GM23338 (cell line): ENCODE measurements around the gene PIGZ. TPM values are rescaled to one million over a fixed set of nuclear protein-coding genes. Genes with fewer than 3 reads are reported as not detected.
A peak's percentile ranks its signal among the peaks of the same experiment; 100 is the strongest.

Experiments
- ATAC-seq: fragments of 200-7000 bp; cut with Tn5 transposase; 3 replicates; pipeline ENCODE4 v1.9.1; 2020
- DNase-seq: peaks from one replicate; pipeline ENCODE4 v3.0.0-alpha.2; 2015; ENCODE audit warnings: low spot score
- H2AFZ ChIP-seq: fragments of 200-600 bp; sonication (generic); 2 replicates; pipeline ENCODE4 v1.8.0; 2016; ENCODE audit warnings: antibody characterized with exemption, mild to moderate bottlenecking, moderate library complexity
- H3F3A ChIP-seq: fragments of 200-600 bp; sonication (generic); replicated peaks from 2 replicates; pipeline ENCODE4 v1.8.0; 2017; ENCODE audit warnings: antibody characterized with exemption, mixed run types, low read depth
- H3K27ac ChIP-seq: fragments of 200-600 bp; sonication (generic); 2 replicates; pipeline ENCODE4 v1.6.1; 2016; ENCODE audit warnings: low read depth
- H3K27me3 ChIP-seq: fragments of 200-600 bp; sonication (generic); 2 replicates; pipeline ENCODE4 v1.8.0; 2016; ENCODE audit warnings: mild to moderate bottlenecking, mixed run types, moderate library complexity; ENCODE audit not compliant: insufficient read depth
- H3K36me3 ChIP-seq: fragments of 200-600 bp; sonication (generic); 2 replicates; pipeline ENCODE4 v1.8.0; 2016; ENCODE audit warnings: mild to moderate bottlenecking; ENCODE audit not compliant: insufficient read depth
- H3K4me1 ChIP-seq: fragments of 200-600 bp; sonication (generic); 2 replicates; pipeline ENCODE4 v1.8.0; 2016; ENCODE audit warnings: mild to moderate bottlenecking, moderate library complexity; ENCODE audit not compliant: insufficient read depth
- H3K4me2 ChIP-seq: fragments of 200-600 bp; sonication (generic); 2 replicates; pipeline ENCODE4 v1.7.1; 2017; ENCODE audit warnings: mixed run types
- H3K4me3 ChIP-seq: fragments of 200-600 bp; sonication (generic); 2 replicates; pipeline ENCODE4 v1.6.1; 2016; ENCODE audit warnings: mixed run types
- H3K79me2 ChIP-seq: fragments of 200-600 bp; sonication (generic); replicated peaks from 2 replicates; pipeline ENCODE4 v1.8.0; 2017; ENCODE audit warnings: mild to moderate bottlenecking; ENCODE audit not compliant: insufficient read depth
- H3K9me2 ChIP-seq: fragments of 200-600 bp; sonication (generic); 2 replicates; pipeline ENCODE4 v1.8.0; 2017; ENCODE audit not compliant: insufficient read depth
- H4K20me1 ChIP-seq: fragments of 200-600 bp; sonication (generic); replicated peaks from 2 replicates; pipeline ENCODE4 v1.8.0; 2017; ENCODE audit warnings: mild to moderate bottlenecking; ENCODE audit not compliant: insufficient read depth
- H3K27ac Mint-ChIP-seq: 2 replicates; pipeline ENCODE4 v1.8.0; 2020; ENCODE audit warnings: inconsistent platforms, mild to moderate bottlenecking, moderate library complexity, mixed read lengths
- H3K27me3 Mint-ChIP-seq: 3 replicates; pipeline ENCODE4 v1.8.0; 2022; ENCODE audit warnings: low read depth, mild to moderate bottlenecking, moderate library complexity, mixed read lengths, inconsistent platforms; ENCODE audit not compliant: insufficient read depth, poor library complexity
- H3K36me3 Mint-ChIP-seq: 3 replicates; pipeline ENCODE4 v1.8.0; 2021; ENCODE audit warnings: low read depth, mild to moderate bottlenecking, inconsistent platforms, moderate library complexity, mixed read lengths
- H3K4me1 Mint-ChIP-seq: 3 replicates; pipeline ENCODE4 v1.8.0; 2020; ENCODE audit warnings: mild to moderate bottlenecking, inconsistent platforms, mixed read lengths
- H3K4me3 Mint-ChIP-seq: 3 replicates; pipeline ENCODE4 v1.8.0; 2021; ENCODE audit warnings: moderate library complexity, mild to moderate bottlenecking, inconsistent platforms, mixed read lengths
- H3K9me3 Mint-ChIP-seq: 3 replicates; pipeline ENCODE4 v1.8.0; 2020; ENCODE audit warnings: moderate library complexity, mild to moderate bottlenecking, inconsistent platforms, mixed read lengths
- CTCF ChIP-seq, 2 experiments: fragments of 200-600 bp in 1 of 2; sonication (generic) in 1 of 2; conservative IDR thresholded peaks; 2 replicates each; pipeline versions ENCODE4 v1.5.1 to v1.6.1; 2016 to 2017; ENCODE audit warnings: antibody characterized with exemption in 2 of 2, low read depth in 2 of 2, mild to moderate bottlenecking in 2 of 2, moderate library complexity in 1 of 2
- polyA plus RNA-seq: library from polyadenylated mRNA; unstranded; fragments of >200 nt; fragmentation: Nextera tagmentation; extraction: Ambion mirVana; gene quantifications from 2 replicates; pipeline ENCODE4 v1.2.1, GENCODE V29; 2016
- total RNA-seq: library from RNA; depleted of rRNA; stranded (reverse); fragments of >200 nt; shearing (Covaris generic); gene quantifications from 2 replicates; pipeline ENCODE4 v1.2.3, GENCODE V29; 2014
- TF ChIP-seq, protein P1 (sequence below): fragments of 250-450 bp; sonication (Bioruptor Pico); IDR thresholded peaks from 2 replicates; pipeline ENCODE4 v1.5.0; 2020; ENCODE audit warnings: mild to moderate bottlenecking, moderate library complexity

PIGZ gene
- total and polyA plus RNA-seq, 2 experiments from 2014 or later = 0.16 TPM; not detected in 1

- ATAC-seq (peak; percentile 93), DNase-seq (peak; percentile 75)
These were observed 19.8 kb upstream of the PIGZ start for GRCh38 chr3:196988241-196989029.

More at GRCh38 chr3:196988241-196989029, 19.8 kb upstream of the PIGZ start:
- H3K4me3 ChIP-seq = no peak overlapping the region
- H3K4me2 ChIP-seq = no peak overlapping the region
- H3K4me1 ChIP-seq = no peaks in the 10 kb centered on the region
- TF ChIP-seq CTCF (conservative IDR thresholded peaks at IDR 0.05; ENCODE audit: low read depth in 2 of 2) = peak; percentile 41 to 77
- TF ChIP-seq, protein P1, sequence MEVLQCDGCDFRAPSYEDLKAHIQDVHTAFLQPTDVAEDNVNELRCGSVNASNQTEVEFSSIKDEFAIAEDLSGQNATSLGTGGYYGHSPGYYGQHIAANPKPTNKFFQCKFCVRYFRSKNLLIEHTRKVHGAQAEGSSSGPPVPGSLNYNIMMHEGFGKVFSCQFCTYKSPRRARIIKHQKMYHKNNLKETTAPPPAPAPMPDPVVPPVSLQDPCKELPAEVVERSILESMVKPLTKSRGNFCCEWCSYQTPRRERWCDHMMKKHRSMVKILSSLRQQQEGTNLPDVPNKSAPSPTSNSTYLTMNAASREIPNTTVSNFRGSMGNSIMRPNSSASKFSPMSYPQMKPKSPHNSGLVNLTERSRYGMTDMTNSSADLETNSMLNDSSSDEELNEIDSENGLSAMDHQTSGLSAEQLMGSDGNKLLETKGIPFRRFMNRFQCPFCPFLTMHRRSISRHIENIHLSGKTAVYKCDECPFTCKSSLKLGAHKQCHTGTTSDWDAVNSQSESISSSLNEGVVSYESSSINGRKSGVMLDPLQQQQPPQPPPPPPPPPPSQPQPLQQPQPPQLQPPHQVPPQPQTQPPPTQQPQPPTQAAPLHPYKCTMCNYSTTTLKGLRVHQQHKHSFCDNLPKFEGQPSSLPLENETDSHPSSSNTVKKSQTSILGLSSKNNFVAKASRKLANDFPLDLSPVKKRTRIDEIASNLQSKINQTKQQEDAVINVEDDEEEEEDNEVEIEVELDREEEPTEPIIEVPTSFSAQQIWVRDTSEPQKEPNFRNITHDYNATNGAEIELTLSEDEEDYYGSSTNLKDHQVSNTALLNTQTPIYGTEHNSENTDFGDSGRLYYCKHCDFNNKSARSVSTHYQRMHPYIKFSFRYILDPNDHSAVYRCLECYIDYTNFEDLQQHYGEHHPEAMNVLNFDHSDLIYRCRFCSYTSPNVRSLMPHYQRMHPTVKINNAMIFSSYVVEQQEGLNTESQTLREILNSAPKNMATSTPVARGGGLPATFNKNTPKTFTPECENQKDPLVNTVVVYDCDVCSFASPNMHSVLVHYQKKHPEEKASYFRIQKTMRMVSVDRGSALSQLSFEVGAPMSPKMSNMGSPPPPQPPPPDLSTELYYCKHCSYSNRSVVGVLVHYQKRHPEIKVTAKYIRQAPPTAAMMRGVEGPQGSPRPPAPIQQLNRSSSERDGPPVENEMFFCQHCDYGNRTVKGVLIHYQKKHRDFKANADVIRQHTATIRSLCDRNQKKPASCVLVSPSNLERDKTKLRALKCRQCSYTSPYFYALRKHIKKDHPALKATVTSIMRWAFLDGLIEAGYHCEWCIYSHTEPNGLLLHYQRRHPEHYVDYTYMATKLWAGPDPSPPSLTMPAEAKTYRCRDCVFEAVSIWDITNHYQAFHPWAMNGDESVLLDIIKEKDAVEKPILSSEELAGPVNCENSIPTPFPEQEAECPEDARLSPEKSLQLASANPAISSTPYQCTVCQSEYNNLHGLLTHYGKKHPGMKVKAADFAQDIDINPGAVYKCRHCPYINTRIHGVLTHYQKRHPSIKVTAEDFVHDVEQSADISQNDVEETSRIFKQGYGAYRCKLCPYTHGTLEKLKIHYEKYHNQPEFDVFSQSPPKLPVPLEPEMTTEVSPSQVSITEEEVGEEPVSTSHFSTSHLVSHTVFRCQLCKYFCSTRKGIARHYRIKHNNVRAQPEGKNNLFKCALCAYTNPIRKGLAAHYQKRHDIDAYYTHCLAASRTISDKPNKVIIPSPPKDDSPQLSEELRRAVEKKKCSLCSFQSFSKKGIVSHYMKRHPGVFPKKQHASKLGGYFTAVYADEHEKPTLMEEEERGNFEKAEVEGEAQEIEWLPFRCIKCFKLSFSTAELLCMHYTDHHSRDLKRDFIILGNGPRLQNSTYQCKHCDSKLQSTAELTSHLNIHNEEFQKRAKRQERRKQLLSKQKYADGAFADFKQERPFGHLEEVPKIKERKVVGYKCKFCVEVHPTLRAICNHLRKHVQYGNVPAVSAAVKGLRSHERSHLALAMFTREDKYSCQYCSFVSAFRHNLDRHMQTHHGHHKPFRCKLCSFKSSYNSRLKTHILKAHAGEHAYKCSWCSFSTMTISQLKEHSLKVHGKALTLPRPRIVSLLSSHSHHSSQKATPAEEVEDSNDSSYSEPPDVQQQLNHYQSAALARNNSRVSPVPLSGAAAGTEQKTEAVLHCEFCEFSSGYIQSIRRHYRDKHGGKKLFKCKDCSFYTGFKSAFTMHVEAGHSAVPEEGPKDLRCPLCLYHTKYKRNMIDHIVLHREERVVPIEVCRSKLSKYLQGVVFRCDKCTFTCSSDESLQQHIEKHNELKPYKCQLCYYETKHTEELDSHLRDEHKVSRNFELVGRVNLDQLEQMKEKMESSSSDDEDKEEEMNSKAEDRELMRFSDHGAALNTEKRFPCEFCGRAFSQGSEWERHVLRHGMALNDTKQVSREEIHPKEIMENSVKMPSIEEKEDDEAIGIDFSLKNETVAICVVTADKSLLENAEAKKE (CRISPR knock-in tag) = no peak
- no peaks in the 10 kb centered on the region for H3K79me2 ChIP-seq
- Mint-ChIP-seq H3K4me1 (no peaks in the 10 kb centered on the region), H3K4me3 (no peak overlapping the region), H3K27ac (no peak overlapping the region), H3K27me3 (peaks cover 3% of the 10 kb centered on the region), H3K9me3 (peaks cover 3% of the 10 kb centered on the region; the same call in 2 of the 3 replicates), H3K36me3 (no peaks in the 10 kb centered on the region)
- no peaks in the 10 kb centered on the region for H4K20me1 ChIP-seq
- no peak overlapping the region for H3K27ac ChIP-seq
- H3K36me3 ChIP-seq = no peaks in the 10 kb centered on the region
- peak overlapping the region; percentile 75; the same call in 1 of the 2 replicates for H2AFZ ChIP-seq
- no peaks in the 10 kb centered on the region for H3K9me2 ChIP-seq
- H3K27me3 ChIP-seq = no peaks in the 10 kb centered on the region
- H3F3A ChIP-seq = no peaks in the 10 kb centered on the region
